Activated CD4-positive, alpha-beta T cell treated with anti-CD3 and anti-CD28 coated beads for 36 hours (primary cell): ENCODE measurements around the gene TAS2R10. TPM values are rescaled to one million over a fixed set of nuclear protein-coding genes. Genes with fewer than 3 reads are reported as not detected.
"Not testable (repeated sequence)": the region's sequence is repeated elsewhere in the genome, so short reads cannot be mapped to it uniquely, and the experiment has no call there.

Source experiments
- ATAC-seq: fragments of 200-7000 bp; cut with Tn5 transposase; one replicate; pipeline ENCODE4 v1.10.0; 2021; ENCODE audit warnings: mild to moderate bottlenecking, moderate library complexity
- CTCF ChIA-PET: fragments of 350-600 bp; sonication (Branson Sonifier 250); formaldehyde crosslinking; loops from one replicate; lab custom pipeline; 2021; ENCODE audit warnings: antibody characterized with exemption; lab: Charles Lee
- POLR2A ChIA-PET: fragments of 350-600 bp; sonication (Branson Sonifier 250); formaldehyde crosslinking; loops from one replicate; lab custom pipeline; 2021; ENCODE audit warnings: antibody characterized with exemption, inconsistent platforms; lab: Charles Lee
- DNase-seq: peaks from one replicate; pipeline ENCODE4 v3.0.0-alpha.2; 2020
- H3K27ac Mint-ChIP-seq: one replicate; pipeline ENCODE4 v1.8.0; 2021; ENCODE audit warnings: mixed read lengths
- H3K27me3 Mint-ChIP-seq: one replicate; pipeline ENCODE4 v1.8.0; 2021; ENCODE audit warnings: mixed read lengths
- H3K36me3 Mint-ChIP-seq: one replicate; pipeline ENCODE4 v1.8.0; 2021; ENCODE audit warnings: low read depth, mixed read lengths
- H3K4me1 Mint-ChIP-seq: one replicate; pipeline ENCODE4 v1.8.0; 2021; ENCODE audit warnings: mixed read lengths
- H3K4me3 Mint-ChIP-seq: one replicate; pipeline ENCODE4 v1.8.0; 2021; ENCODE audit warnings: mild to moderate bottlenecking, moderate library complexity, mixed read lengths
- H3K9me3 Mint-ChIP-seq: one replicate; pipeline ENCODE4 v1.8.0; 2021; ENCODE audit warnings: low read depth, mixed read lengths
- intact Hi-C, 2 experiments: fragments of 100-400 bp; cut with DNase I in 1 of 2; cut with micrococcal nuclease in 1 of 2; formaldehyde crosslinking; loops; one replicate each; pipeline versions ENCODE4 v1.14.2 to v1.15.1; 2022 to 2024; cut with DNase I, micrococcal nuclease
- total RNA-seq, 2 experiments: library from RNA; stranded (reverse); gene quantifications; one replicate each; pipeline ENCODE4 v1.2.3, GENCODE V29; 2021

Gene TAS2R10
- total RNA-seq, 2 experiments from 2014 or later = not detected

- ATAC-seq (no peak), DNase-seq (no peak)
- Mint-ChIP-seq H3K27ac (no peak overlapping the region), H3K27me3 (no peaks in the 10 kb centered on the region), H3K9me3 (peaks cover 4% of the 10 kb centered on the region), H3K4me1 (no peaks in the 10 kb centered on the region), H3K4me3 (no peak overlapping the region), H3K36me3 (peaks cover 5% of the 10 kb centered on the region)
- ChIA-PET CTCF (interaction anchor here (0.7 to 0.8 kb wide), 3 partner anchors 30 to 511 kb away, joined by 3 read pairs; no protein-coding TSS in a partner anchor), POLR2A (no interaction called here)
- intact Hi-C loops = no loop called here
These were observed 12.3 kb upstream of the TAS2R10 start for GRCh38 chr12:10838461-10838860.

- Mint-ChIP-seq H3K9me3 (no peaks in the 10 kb centered on the region), H3K36me3 (no peaks in the 10 kb centered on the region), H3K4me3 (no peak overlapping the region), H3K27me3 (no peaks in the 10 kb centered on the region), H3K4me1 (no peaks in the 10 kb centered on the region), H3K27ac (no peak overlapping the region)
- POLR2A ChIA-PET = no interaction called here
- CTCF ChIA-PET = no interaction called here
- ATAC-seq = no peak
- no peak for DNase-seq
- intact Hi-C loops = no loop called here
These were observed 3.8 kb upstream of the TAS2R10 start for GRCh38 chr12:10829994-10830393.

DNA sequence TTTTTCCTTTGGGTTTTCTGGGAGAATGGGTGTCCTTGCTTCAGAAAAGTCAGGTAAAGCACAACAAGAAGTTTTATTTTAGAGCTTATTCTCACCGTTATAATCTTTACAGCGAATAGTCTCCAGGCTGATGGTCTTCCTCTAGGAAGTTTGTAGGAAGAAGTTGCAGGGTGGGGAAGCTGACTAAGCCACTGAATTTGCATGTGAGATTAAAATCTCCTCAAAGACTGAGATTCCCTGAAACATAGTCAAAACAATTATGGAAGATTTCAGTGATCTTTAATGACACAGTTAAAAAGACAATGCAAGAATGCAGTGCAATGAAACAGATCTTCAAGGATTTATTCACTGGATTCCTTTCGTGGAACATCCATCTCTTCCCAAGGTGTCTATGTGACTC lies 1.2 kb downstream of the TAS2R10 start:
- POLR2A ChIA-PET = no interaction called here
- Mint-ChIP-seq H3K27me3 (no peaks in the 10 kb centered on the region), H3K9me3 (no peaks in the 10 kb centered on the region), H3K27ac (no peak overlapping the region), H3K4me1 (no peaks in the 10 kb centered on the region), H3K4me3 (no peak overlapping the region), H3K36me3 (no peaks in the 10 kb centered on the region)
- intact Hi-C loops = no loop called here
- ATAC-seq (no peak), DNase-seq (no peak)
- CTCF ChIA-PET = no interaction called here

DNA sequence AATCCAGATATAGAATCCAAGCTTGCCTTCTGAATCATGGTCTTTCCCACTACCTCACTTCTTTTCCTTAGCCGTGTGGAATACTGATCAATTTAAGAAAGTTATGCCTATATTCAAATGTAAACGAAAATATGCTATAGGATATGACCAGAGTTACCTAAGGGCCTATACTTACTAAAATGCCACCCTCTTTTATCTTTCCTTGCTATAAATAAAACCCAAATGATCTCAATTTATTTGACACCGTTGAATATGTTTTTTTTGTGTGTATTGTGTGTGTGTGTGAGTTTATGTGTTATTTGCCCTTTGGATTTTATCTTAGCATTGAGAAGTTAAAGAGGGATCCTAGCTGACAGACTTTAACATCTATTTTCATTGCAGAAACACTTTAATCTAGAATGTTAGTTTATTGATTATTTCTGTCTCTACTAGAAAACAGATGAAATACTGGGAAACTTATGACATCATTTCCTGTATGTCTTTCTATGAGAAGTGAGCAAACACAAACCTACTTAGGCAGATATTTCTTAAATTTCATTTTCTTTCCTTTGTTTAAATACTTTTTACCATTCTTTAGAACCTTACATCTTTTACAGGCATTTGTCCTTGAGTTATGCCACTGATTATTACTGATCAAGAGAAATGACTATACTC lies 14.1 kb downstream of the TAS2R10 start:
- CTCF ChIA-PET = no interaction called here
- H3K27ac Mint-ChIP-seq = no peak overlapping the region

DNA sequence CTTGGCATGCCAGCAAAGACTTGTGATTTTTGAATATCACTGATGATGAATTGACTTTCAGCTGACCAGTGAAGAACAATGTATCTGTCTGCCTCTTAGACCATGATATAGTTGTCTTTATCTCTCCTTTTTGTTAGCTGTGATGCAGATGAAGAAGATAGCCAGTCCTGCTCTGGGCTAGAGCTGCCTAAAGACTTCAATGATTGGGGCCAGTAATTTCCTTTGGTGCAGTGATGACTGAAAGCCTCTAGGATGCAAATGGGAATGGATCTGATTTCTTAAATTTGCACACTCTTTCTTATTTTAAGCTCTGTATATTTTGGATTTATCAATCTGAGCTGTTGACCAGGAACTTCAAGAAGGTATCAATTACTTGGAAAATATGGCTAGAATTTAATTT lies 16.1 kb downstream of the TAS2R10 start, which contains the start of gene TAS2R9:
Gene TAS2R9, minus strand, starts transcription at position 101 of the 400 bp plus-strand sequence. Its CDS starts 93 bp downstream, at position 8.
- ChIA-PET CTCF (interaction anchor here (0.8 to 1.8 kb wide), 2 partner anchors 40 to 390 kb away, joined by 3 to 6 read pairs; no protein-coding TSS in a partner anchor), POLR2A (no interaction called here)
- no peaks in the 10 kb centered on the region for H3K4me1 Mint-ChIP-seq

More for the DNA sequence above, 14.1 kb downstream of the TAS2R10 start:
- intact Hi-C loops = no loop called here
- POLR2A ChIA-PET = no interaction called here
- no peak overlapping the region for H3K4me3 Mint-ChIP-seq
- no peaks in the 10 kb centered on the region for H3K9me3 Mint-ChIP-seq
- no peak for ATAC-seq
- H3K36me3 Mint-ChIP-seq = no peaks in the 10 kb centered on the region
- peaks cover 15% of the 10 kb centered on the region for H3K27me3 Mint-ChIP-seq
- no peaks in the 10 kb centered on the region for H3K4me1 Mint-ChIP-seq
- no peak for DNase-seq

GRCh38 chr12:10807186-10807585 lies 19.0 kb downstream of the TAS2R10 start, which contains the start of gene TAS2R8:
Gene TAS2R8, minus strand, starts transcription at chr12:10807286. Its CDS starts 306 bp downstream, at chr12:10806980.
- intact Hi-C loops = no loop called here
- POLR2A ChIA-PET = no interaction called here

More for the DNA sequence above, 16.1 kb downstream of the TAS2R10 start, which contains the start of gene TAS2R9:
- no peaks in the 10 kb centered on the region for H3K9me3 Mint-ChIP-seq
- ATAC-seq (no peak), DNase-seq (no peak)
- no peaks in the 10 kb centered on the region for H3K36me3 Mint-ChIP-seq
- no peak within 1 kb of the TSS for H3K4me3 Mint-ChIP-seq
- no peak within 1 kb of the TSS for H3K27ac Mint-ChIP-seq
- H3K27me3 Mint-ChIP-seq = peaks cover 15% of the 10 kb centered on the region
- intact Hi-C loops = no loop called here

GRCh38 chr12:10802587-10802986 lies 23.6 kb downstream of the TAS2R10 start, which contains the start of gene TAS2R7:
Gene TAS2R7, minus strand, starts transcription at chr12:10802627. Its CDS starts 57 bp downstream, at chr12:10802570.
- ATAC-seq = no peak
- Mint-ChIP-seq H3K4me1 (no peaks in the 10 kb centered on the region), H3K27ac (no peak within 1 kb of the TSS), H3K36me3 (no peaks in the 10 kb centered on the region), H3K27me3 (peaks cover 15% of the 10 kb centered on the region), H3K9me3 (no peaks in the 10 kb centered on the region), H3K4me3 (no peak within 1 kb of the TSS)
- POLR2A ChIA-PET = no interaction called here
- no peak for DNase-seq
- CTCF ChIA-PET = no interaction called here
- intact Hi-C loops = no loop called here

More at GRCh38 chr12:10807186-10807585, 19.0 kb downstream of the TAS2R10 start, which contains the start of gene TAS2R8:
- ATAC-seq (no peak), DNase-seq (no peak)
- H3K9me3 Mint-ChIP-seq = no peaks in the 10 kb centered on the region
- no peak within 1 kb of the TSS for H3K27ac Mint-ChIP-seq
- CTCF ChIA-PET = no interaction called here
- peaks cover 18% of the 10 kb centered on the region for H3K27me3 Mint-ChIP-seq
- no peaks in the 10 kb centered on the region for H3K36me3 Mint-ChIP-seq
- no peaks in the 10 kb centered on the region for H3K4me1 Mint-ChIP-seq
- no peak within 1 kb of the TSS for H3K4me3 Mint-ChIP-seq

GRCh38 chr12:10801741-10802140 lies 24.4 kb downstream of the TAS2R10 start:
- CTCF ChIA-PET = interaction anchor here (0.7 to 0.9 kb wide), 2 partner anchors 685 to 720 kb away, joined by 3 read pairs; no protein-coding TSS in a partner anchor
- no peak for ATAC-seq

GRCh38 chr12:10794222-10794621 lies 31.9 kb downstream of the TAS2R10 start:
- H3K27me3 Mint-ChIP-seq = peaks cover 4% of the 10 kb centered on the region
- POLR2A ChIA-PET = no interaction called here
- H3K9me3 Mint-ChIP-seq = no peaks in the 10 kb centered on the region
- CTCF ChIA-PET = no interaction called here
- DNase-seq = no peak
- H3K4me1 Mint-ChIP-seq = no peaks in the 10 kb centered on the region
- no peak overlapping the region for H3K4me3 Mint-ChIP-seq
- ATAC-seq = no peak
- intact Hi-C loops = no loop called here
- H3K36me3 Mint-ChIP-seq = no peaks in the 10 kb centered on the region
- no peak overlapping the region for H3K27ac Mint-ChIP-seq

More at GRCh38 chr12:10801741-10802140, 24.4 kb downstream of the TAS2R10 start:
- DNase-seq = no peak
- intact Hi-C loops = no loop called here
- Mint-ChIP-seq H3K9me3 (no peaks in the 10 kb centered on the region), H3K27ac (no peak overlapping the region), H3K4me1 (no peaks in the 10 kb centered on the region), H3K27me3 (peaks cover 17% of the 10 kb centered on the region), H3K4me3 (no peak overlapping the region), H3K36me3 (no peaks in the 10 kb centered on the region)
- POLR2A ChIA-PET = no interaction called here

DNA sequence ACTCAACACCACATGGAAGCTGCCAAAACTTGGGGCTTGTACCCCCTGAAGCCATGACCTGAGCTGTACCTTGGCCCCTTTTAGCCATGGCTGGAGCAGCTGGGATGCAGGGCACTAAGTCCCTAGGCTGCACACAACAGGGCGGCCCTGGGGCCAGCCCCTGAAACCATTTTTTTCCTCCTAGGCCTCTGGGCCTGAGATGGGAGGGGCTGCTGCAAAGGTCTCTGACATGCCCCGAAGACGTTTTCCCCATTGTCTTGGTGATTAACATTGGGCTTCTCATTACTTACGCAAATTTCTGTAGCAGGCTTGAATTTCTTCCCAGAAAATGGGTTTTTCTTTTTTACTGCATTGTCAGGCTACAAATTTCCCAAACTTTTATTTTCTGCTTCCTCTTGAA lies 34.4 kb downstream of the TAS2R10 start:
- H3K27me3 Mint-ChIP-seq, H3K9me3 Mint-ChIP-seq, POLR2A ChIA-PET, H3K4me3 Mint-ChIP-seq, intact Hi-C loops, H3K36me3 Mint-ChIP-seq, CTCF ChIA-PET, H3K4me1 Mint-ChIP-seq, H3K27ac Mint-ChIP-seq, DNase-seq, ATAC-seq: not testable (repeated sequence)

DNA sequence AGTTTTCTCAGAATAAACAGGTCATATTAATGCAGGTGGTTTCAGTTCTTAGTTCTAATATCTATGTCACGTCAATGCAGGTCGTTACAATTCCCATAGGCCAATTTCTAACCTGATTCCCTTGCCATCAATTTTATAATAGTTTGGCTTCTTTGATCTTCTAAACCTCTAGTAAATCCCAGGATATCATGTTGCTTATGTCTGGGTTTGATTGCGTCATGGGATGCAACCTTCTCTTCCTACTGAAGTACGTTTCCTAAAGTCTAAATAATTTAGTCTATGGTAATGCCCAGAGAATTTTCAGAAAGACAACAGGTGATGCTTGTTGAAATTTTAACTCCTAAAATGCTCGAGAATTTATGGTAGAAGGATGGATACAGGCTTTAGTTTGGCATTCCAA lies 42.9 kb downstream of the TAS2R10 start:
- no peak overlapping the region for H3K4me3 Mint-ChIP-seq
- intact Hi-C loops = no loop called here
- ATAC-seq (no peak), DNase-seq (no peak)
- H3K9me3 Mint-ChIP-seq = no peaks in the 10 kb centered on the region
- no peak overlapping the region for H3K27ac Mint-ChIP-seq
- H3K27me3 Mint-ChIP-seq = peaks cover 3% of the 10 kb centered on the region
- ChIA-PET CTCF (interaction anchor here (0.6 kb wide), 1 partner anchor 41 kb away, joined by 3 read pairs; no protein-coding TSS in a partner anchor), POLR2A (no interaction called here)
- H3K4me1 Mint-ChIP-seq = no peaks in the 10 kb centered on the region
- no peaks in the 10 kb centered on the region for H3K36me3 Mint-ChIP-seq

- no peak overlapping the region for H3K27ac Mint-ChIP-seq
- DNase-seq (no peak), ATAC-seq (no peak)
- CTCF ChIA-PET = interaction anchor here (0.6 to 3.5 kb wide), 4 partner anchors 8 to 708 kb away, joined by 3 to 16 read pairs (median 10); no protein-coding TSS in a partner anchor
- H3K4me3 Mint-ChIP-seq = no peak overlapping the region
- intact Hi-C loops = no loop called here
- no peaks in the 10 kb centered on the region for H3K9me3 Mint-ChIP-seq
- no peaks in the 10 kb centered on the region for H3K36me3 Mint-ChIP-seq
- H3K27me3 Mint-ChIP-seq = peaks cover 4% of the 10 kb centered on the region
- POLR2A ChIA-PET = no interaction called here
- H3K4me1 Mint-ChIP-seq = no peaks in the 10 kb centered on the region
These were observed 47.1 kb downstream of the TAS2R10 start for GRCh38 chr12:10779103-10779502.
